Measurements from ENCODE around the gene APOH. TPM values are rescaled to one million over a fixed set of nuclear protein-coding genes. Genes with fewer than 3 reads are reported as not detected.

APOH gene, protein sequence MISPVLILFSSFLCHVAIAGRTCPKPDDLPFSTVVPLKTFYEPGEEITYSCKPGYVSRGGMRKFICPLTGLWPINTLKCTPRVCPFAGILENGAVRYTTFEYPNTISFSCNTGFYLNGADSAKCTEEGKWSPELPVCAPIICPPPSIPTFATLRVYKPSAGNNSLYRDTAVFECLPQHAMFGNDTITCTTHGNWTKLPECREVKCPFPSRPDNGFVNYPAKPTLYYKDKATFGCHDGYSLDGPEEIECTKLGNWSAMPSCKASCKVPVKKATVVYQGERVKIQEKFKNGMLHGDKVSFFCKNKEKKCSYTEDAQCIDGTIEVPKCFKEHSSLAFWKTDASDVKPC
- not detected for total RNA-seq
- 0 to 0.08 reads per million in 2 donors for total RNA-seq

- DNase-seq, result no peak
- ATAC-seq, result no peak
- H3K9me3 ChIP-seq (ENCODE audit: control insufficient read depth, low read length, poor library complexity, severe bottlenecking), result no peaks in the 10 kb centered on the region
- peaks cover 6% of the 10 kb centered on the region for H3K36me3 Mint-ChIP-seq (ENCODE audit: low read depth)
- no peak within 1 kb of the TSS for H3K4me3 Mint-ChIP-seq
- H3K27me3 Mint-ChIP-seq, result peaks cover 8% of the 10 kb centered on the region
- H3K4me1 Mint-ChIP-seq, result peaks cover 12% of the 10 kb centered on the region
- H3K27ac Mint-ChIP-seq, result no peak within 1 kb of the TSS
These were observed at the start of gene APOH for GRCh38 chr17:66228887-66229782. Gene APOH, minus strand, starts transcription at chr17:66229415. Its CDS starts 36 bp downstream, at chr17:66229379.

DNA sequence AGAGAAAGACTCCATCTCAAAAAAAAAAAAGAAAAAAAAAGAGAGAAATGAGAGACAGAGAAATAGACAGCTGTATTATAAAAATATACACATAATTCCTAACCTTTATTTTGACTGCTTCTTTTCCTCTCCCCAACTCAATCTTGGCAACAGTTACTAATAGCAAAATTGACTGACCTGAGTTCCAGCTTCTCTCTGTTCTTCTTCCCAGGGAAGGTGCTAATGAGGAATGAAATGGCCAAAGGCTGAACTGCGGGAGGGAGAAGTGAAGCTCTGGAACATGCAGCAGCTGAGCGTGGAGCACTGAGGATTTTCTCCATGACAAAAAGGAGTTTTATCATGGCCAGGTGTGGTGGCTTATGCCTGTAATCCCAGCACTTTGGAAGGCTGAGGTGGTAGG lies 48.0 kb upstream of the APOH start:
- no peak for ATAC-seq
- no peak for DNase-seq
- Mint-ChIP-seq H3K36me3 (ENCODE audit: low read depth) (no peaks in the 10 kb centered on the region), H3K4me3 (no peak overlapping the region), H3K27ac (no peak overlapping the region), H3K4me1 (peaks cover 3% of the 10 kb centered on the region), H3K27me3 (no peaks in the 10 kb centered on the region)
- H3K9me3 ChIP-seq (ENCODE audit: control insufficient read depth, low read length, poor library complexity, severe bottlenecking), result no peaks in the 10 kb centered on the region

DNA sequence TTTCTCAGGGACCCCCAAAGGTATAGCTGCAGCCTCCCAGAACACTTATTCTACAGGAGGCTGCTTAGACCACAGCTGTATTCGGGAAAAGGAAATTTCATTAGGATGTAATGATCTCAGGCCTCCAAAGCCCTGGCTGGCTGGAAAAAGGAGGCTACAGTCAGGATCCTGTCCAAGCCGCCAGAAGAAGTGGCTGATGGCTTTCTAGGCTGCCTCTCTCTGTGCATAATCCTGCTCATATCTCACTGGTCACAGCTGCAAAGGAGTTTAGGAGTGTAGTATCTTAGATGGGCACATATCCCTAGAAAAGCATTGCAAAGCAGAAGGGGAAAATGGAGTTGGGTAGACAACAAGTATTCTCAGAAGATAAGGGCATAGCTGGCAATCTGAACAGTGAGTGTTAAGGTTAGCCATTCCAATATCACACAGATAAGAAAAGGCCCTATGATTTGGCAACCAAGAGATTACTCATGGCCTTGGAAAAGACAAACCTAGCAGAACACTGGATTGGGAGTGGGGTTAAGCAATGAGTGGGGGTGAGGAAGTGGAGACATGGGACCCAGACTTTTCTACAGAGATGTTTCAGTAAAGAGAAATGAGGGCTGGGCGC lies 47.2 kb upstream of the APOH start:
- Mint-ChIP-seq H3K4me3 (no peak overlapping the region), H3K27ac (no peak overlapping the region), H3K36me3 (ENCODE audit: low read depth) (no peaks in the 10 kb centered on the region), H3K4me1 (peaks cover 3% of the 10 kb centered on the region), H3K27me3 (no peaks in the 10 kb centered on the region)
- DNase-seq (no peak), ATAC-seq (no peak)
- H3K9me3 ChIP-seq (ENCODE audit: control insufficient read depth, low read length, poor library complexity, severe bottlenecking), result no peaks in the 10 kb centered on the region

- ATAC-seq, result no peak
- H3K4me3 Mint-ChIP-seq, result no peak overlapping the region
- H3K27ac Mint-ChIP-seq, result no peak overlapping the region
- no peaks in the 10 kb centered on the region for H3K9me3 ChIP-seq (ENCODE audit: control insufficient read depth, low read length, poor library complexity, severe bottlenecking)
- DNase-seq, result no peak
- no peaks in the 10 kb centered on the region for H3K27me3 Mint-ChIP-seq
- peaks cover 2% of the 10 kb centered on the region for H3K36me3 Mint-ChIP-seq (ENCODE audit: low read depth)
- peaks cover 3% of the 10 kb centered on the region for H3K4me1 Mint-ChIP-seq
These were observed 46.4 kb upstream of the APOH start for GRCh38 chr17:66275651-66276050.

DNA sequence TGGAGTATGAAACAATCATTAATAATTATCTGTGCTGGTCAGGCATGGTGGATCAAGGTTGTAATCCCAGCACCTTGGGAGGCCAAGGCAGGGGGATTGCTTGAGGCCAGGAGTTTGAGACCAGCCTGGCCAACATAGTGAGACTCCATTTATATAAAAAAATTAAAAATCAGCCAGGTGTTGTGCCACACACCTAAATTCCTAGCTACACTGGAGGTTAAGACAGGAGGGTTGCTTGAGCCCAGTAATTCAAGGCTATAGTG lies 44.3 kb upstream of the APOH start:
- no peak for ATAC-seq
- no peak for DNase-seq
- no peaks in the 10 kb centered on the region for H3K9me3 ChIP-seq (ENCODE audit: control insufficient read depth, low read length, poor library complexity, severe bottlenecking)
- no peak overlapping the region for H3K4me3 Mint-ChIP-seq
- no peaks in the 10 kb centered on the region for H3K27me3 Mint-ChIP-seq
- H3K4me1 Mint-ChIP-seq, result peaks cover 3% of the 10 kb centered on the region
- H3K36me3 Mint-ChIP-seq (ENCODE audit: low read depth), result peaks cover 2% of the 10 kb centered on the region
- H3K27ac Mint-ChIP-seq, result peak overlapping the region; percentile 29

DNA sequence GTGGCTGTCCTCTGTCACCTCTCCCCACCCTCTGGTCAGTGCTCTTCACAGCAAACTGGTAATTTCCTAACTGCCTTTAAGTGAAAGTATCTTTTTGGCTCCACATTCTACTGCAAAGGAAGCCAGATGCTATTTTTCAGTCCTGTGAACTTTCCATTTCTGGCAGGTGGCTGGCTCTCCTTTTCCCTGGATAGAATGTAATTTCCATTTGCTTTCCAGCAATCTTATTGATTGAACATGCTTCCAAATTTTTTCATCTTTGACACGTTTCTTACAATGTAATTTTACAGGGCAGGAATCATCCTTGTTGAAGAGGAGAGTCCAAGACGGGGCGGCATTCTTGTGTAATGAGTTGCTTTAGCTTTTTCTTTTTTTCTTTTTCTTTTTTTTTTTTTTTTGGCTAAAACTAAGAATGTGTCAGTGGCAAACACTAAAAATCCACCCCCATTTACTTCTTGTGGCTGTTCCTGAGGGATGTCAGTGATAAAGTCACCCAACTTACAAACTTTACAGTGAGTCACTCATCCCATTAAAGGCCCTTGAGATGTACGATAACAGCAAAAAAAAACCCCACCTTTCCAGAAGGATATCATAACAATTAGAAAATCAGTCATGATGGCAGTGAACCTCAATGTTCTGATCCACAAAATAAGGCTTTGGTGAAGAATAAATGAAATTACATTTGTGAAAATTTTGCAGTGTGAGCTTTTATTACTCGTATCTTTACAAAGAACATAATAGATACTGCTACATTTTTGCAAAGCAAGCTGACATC lies 43.8 kb upstream of the APOH start:
- Mint-ChIP-seq H3K27ac (no peak overlapping the region), H3K36me3 (ENCODE audit: low read depth) (peaks cover 2% of the 10 kb centered on the region), H3K27me3 (no peaks in the 10 kb centered on the region), H3K4me1 (peaks cover 3% of the 10 kb centered on the region), H3K4me3 (no peak overlapping the region)
- no peak for DNase-seq
- no peak for ATAC-seq
- H3K9me3 ChIP-seq (ENCODE audit: control insufficient read depth, low read length, poor library complexity, severe bottlenecking), result no peaks in the 10 kb centered on the region

DNA sequence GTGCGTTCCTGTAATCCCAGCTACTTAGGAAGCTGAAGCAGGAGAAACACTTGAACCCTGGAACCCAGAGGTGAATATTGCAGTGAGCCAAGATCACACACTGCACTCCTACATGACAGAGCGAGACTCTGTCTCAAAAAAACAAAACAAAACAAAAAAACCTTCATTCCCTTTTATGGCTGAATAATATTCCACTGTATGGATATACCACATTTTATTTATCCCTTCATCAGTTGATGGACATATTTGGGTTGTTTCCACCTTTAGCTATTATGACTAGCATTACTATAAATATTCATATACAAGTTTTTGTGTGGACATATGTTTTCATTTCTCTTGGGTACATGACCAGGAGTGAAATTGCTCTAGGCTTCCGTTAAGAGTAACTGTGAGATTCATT lies 42.3 kb upstream of the APOH start:
- no peak overlapping the region for H3K4me3 Mint-ChIP-seq
- no peak overlapping the region for H3K27ac Mint-ChIP-seq
- H3K36me3 Mint-ChIP-seq (ENCODE audit: low read depth), result peaks cover 2% of the 10 kb centered on the region
- H3K9me3 ChIP-seq (ENCODE audit: control insufficient read depth, low read length, poor library complexity, severe bottlenecking), result peaks cover 2% of the 10 kb centered on the region
- H3K4me1 Mint-ChIP-seq, result peaks cover 3% of the 10 kb centered on the region
- no peak for ATAC-seq
- H3K27me3 Mint-ChIP-seq, result peaks cover under 1% of the 10 kb centered on the region
- DNase-seq, result no peak

- Mint-ChIP-seq H3K27me3 (peaks cover 6% of the 10 kb centered on the region), H3K36me3 (ENCODE audit: low read depth) (peaks cover 2% of the 10 kb centered on the region)
These were observed 40.9 kb upstream of the APOH start for GRCh38 chr17:66270106-66270505.

GRCh38 chr17:66268247-66268927 lies 39.2 kb upstream of the APOH start:
- no peak for DNase-seq
- H3K27me3 Mint-ChIP-seq, result peaks cover 6% of the 10 kb centered on the region
- H3K4me1 Mint-ChIP-seq, result no peaks in the 10 kb centered on the region
- no peak for ATAC-seq
- no peak overlapping the region for H3K27ac Mint-ChIP-seq
- no peak overlapping the region for H3K4me3 Mint-ChIP-seq
- peaks cover 2% of the 10 kb centered on the region for H3K36me3 Mint-ChIP-seq (ENCODE audit: low read depth)
- peaks cover 2% of the 10 kb centered on the region for H3K9me3 ChIP-seq (ENCODE audit: control insufficient read depth, low read length, poor library complexity, severe bottlenecking)

More at GRCh38 chr17:66270106-66270505, 40.9 kb upstream of the APOH start:
- no peak for DNase-seq
- peaks cover 2% of the 10 kb centered on the region for H3K9me3 ChIP-seq (ENCODE audit: control insufficient read depth, low read length, poor library complexity, severe bottlenecking)
- H3K27ac Mint-ChIP-seq, result no peak overlapping the region
- H3K4me1 Mint-ChIP-seq, result no peaks in the 10 kb centered on the region
- no peak for ATAC-seq
- H3K4me3 Mint-ChIP-seq, result no peak overlapping the region

GRCh38 chr17:66264696-66265095 lies 35.5 kb upstream of the APOH start:
- ATAC-seq, result no peak
- DNase-seq, result no peak
- Mint-ChIP-seq H3K4me3 (no peak overlapping the region), H3K27me3 (peaks cover 10% of the 10 kb centered on the region), H3K36me3 (ENCODE audit: low read depth) (no peaks in the 10 kb centered on the region), H3K4me1 (no peaks in the 10 kb centered on the region), H3K27ac (no peak overlapping the region)
- H3K9me3 ChIP-seq (ENCODE audit: control insufficient read depth, low read length, poor library complexity, severe bottlenecking), result peaks cover 2% of the 10 kb centered on the region

DNA sequence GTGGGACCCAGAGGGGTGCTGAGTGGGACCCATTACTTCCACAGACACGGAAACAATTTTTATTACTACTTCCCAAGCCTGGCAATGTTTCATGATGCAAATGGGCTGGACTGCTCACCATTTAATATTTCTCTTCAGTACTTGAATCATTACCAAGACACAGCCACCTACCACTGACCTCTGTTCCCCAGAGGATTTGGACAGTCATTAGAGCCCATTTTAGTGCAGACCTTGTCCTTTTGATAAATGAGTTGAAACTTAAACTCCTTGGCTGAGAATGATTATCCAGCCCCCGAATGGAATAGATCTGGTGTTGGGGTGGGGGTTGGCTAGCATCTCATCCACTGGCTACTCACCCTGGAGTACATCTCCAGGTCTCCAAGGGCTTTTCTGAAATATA lies 33.6 kb upstream of the APOH start:
- peaks cover 10% of the 10 kb centered on the region for H3K27me3 Mint-ChIP-seq
- no peaks in the 10 kb centered on the region for H3K4me1 Mint-ChIP-seq
- H3K27ac Mint-ChIP-seq, result no peak overlapping the region
- DNase-seq (no peak), ATAC-seq (no peak)
- no peaks in the 10 kb centered on the region for H3K36me3 Mint-ChIP-seq (ENCODE audit: low read depth)
- peaks cover 2% of the 10 kb centered on the region for H3K9me3 ChIP-seq (ENCODE audit: control insufficient read depth, low read length, poor library complexity, severe bottlenecking)
- H3K4me3 Mint-ChIP-seq, result no peak overlapping the region

GRCh38 chr17:66260688-66261087 lies 31.5 kb upstream of the APOH start:
- DNase-seq (no peak), ATAC-seq (no peak)
- H3K9me3 ChIP-seq (ENCODE audit: control insufficient read depth, low read length, poor library complexity, severe bottlenecking), result no peaks in the 10 kb centered on the region
- Mint-ChIP-seq H3K27me3 (peaks cover 4% of the 10 kb centered on the region), H3K27ac (no peak overlapping the region), H3K4me1 (peaks cover 4% of the 10 kb centered on the region), H3K36me3 (ENCODE audit: low read depth) (no peaks in the 10 kb centered on the region), H3K4me3 (no peak overlapping the region)

Data from T-helper 17 cell (primary cell).